ENCODE results near the gene BSN. TPM values are rescaled to one million over a fixed set of nuclear protein-coding genes. Genes with fewer than 3 reads are reported as not detected.

The BSN gene
- total and polyA plus RNA-seq, 2 experiments from 2014 or later, result 0.50 to 5.1 TPM

DNA sequence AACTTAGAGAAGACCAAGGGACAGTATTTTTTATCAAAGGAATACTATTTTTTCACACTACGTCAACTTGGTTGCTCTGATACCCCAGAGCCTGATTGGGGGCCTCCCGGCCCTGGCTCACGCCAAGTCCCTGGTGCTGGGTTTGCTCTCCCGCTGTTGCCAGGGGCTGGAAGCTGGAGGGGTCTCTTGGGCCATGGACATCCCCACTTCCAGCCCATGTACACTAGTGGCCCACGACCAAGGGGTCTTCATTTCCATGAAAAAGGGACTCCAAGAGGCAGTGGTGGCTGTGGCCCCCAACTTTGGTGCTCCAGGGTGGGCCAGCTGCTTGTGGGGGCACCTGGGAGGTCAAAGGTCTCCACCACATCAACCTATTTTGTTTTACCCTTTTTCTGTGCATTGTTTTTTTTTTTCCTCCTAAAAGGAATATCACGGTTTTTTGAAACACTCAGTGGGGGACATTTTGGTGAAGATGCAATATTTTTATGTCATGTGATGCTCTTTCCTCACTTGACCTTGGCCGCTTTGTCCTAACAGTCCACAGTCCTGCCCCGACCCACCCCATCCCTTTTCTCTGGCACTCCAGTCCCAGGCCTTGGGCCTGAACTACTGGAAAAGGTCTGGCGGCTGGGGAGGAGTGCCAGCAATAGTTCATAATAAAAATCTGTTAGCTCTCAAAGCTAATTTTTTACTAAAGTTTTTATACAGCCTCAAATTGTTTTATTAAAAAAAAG, 20.3 kb upstream of the BSN start:
- ATAC-seq, result no peak
- Histone ChIP-seq H3F3A (replicated peaks; ENCODE audit: low read depth) (peaks cover under 1% of the 10 kb centered on the region; the same call in 1 of the 2 replicates), H3K27me3 (ENCODE audit: insufficient read depth) (no peaks in the 10 kb centered on the region), H4K20me1 (replicated peaks; ENCODE audit: insufficient read depth) (peaks cover 6% of the 10 kb centered on the region), H3K4me3 (no peak overlapping the region), H3K79me2 (replicated peaks; ENCODE audit: insufficient read depth) (peaks cover 11% of the 10 kb centered on the region), H3K4me2 (no peak overlapping the region), H3K27ac (ENCODE audit: low read depth) (0 out of 2 replicates have a peak overlapping the region, but pooled peaks have one; percentile 32), H3K4me1 (ENCODE audit: insufficient read depth) (no peaks in the 10 kb centered on the region), H3K36me3 (ENCODE audit: insufficient read depth) (no peaks in the 10 kb centered on the region), H2AFZ (no peak overlapping the region), H3K9me2 (ENCODE audit: insufficient read depth) (no peaks in the 10 kb centered on the region)
- Mint-ChIP-seq H3K4me1 (peaks cover 18% of the 10 kb centered on the region), H3K36me3 (ENCODE audit: low read depth) (peaks cover 43% of the 10 kb centered on the region), H3K27me3 (ENCODE audit: insufficient read depth, low read depth, poor library complexity) (peaks cover 15% of the 10 kb centered on the region), H3K9me3 (no peaks in the 10 kb centered on the region), H3K27ac (no peak overlapping the region), H3K4me3 (no peak overlapping the region)
- TF ChIP-seq, protein P1, sequence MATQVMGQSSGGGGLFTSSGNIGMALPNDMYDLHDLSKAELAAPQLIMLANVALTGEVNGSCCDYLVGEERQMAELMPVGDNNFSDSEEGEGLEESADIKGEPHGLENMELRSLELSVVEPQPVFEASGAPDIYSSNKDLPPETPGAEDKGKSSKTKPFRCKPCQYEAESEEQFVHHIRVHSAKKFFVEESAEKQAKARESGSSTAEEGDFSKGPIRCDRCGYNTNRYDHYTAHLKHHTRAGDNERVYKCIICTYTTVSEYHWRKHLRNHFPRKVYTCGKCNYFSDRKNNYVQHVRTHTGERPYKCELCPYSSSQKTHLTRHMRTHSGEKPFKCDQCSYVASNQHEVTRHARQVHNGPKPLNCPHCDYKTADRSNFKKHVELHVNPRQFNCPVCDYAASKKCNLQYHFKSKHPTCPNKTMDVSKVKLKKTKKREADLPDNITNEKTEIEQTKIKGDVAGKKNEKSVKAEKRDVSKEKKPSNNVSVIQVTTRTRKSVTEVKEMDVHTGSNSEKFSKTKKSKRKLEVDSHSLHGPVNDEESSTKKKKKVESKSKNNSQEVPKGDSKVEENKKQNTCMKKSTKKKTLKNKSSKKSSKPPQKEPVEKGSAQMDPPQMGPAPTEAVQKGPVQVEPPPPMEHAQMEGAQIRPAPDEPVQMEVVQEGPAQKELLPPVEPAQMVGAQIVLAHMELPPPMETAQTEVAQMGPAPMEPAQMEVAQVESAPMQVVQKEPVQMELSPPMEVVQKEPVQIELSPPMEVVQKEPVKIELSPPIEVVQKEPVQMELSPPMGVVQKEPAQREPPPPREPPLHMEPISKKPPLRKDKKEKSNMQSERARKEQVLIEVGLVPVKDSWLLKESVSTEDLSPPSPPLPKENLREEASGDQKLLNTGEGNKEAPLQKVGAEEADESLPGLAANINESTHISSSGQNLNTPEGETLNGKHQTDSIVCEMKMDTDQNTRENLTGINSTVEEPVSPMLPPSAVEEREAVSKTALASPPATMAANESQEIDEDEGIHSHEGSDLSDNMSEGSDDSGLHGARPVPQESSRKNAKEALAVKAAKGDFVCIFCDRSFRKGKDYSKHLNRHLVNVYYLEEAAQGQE (IDR thresholded peaks at IDR 0.05; ENCODE audit: unreplicated experiment), result no peak
- TF ChIP-seq, protein P2, sequence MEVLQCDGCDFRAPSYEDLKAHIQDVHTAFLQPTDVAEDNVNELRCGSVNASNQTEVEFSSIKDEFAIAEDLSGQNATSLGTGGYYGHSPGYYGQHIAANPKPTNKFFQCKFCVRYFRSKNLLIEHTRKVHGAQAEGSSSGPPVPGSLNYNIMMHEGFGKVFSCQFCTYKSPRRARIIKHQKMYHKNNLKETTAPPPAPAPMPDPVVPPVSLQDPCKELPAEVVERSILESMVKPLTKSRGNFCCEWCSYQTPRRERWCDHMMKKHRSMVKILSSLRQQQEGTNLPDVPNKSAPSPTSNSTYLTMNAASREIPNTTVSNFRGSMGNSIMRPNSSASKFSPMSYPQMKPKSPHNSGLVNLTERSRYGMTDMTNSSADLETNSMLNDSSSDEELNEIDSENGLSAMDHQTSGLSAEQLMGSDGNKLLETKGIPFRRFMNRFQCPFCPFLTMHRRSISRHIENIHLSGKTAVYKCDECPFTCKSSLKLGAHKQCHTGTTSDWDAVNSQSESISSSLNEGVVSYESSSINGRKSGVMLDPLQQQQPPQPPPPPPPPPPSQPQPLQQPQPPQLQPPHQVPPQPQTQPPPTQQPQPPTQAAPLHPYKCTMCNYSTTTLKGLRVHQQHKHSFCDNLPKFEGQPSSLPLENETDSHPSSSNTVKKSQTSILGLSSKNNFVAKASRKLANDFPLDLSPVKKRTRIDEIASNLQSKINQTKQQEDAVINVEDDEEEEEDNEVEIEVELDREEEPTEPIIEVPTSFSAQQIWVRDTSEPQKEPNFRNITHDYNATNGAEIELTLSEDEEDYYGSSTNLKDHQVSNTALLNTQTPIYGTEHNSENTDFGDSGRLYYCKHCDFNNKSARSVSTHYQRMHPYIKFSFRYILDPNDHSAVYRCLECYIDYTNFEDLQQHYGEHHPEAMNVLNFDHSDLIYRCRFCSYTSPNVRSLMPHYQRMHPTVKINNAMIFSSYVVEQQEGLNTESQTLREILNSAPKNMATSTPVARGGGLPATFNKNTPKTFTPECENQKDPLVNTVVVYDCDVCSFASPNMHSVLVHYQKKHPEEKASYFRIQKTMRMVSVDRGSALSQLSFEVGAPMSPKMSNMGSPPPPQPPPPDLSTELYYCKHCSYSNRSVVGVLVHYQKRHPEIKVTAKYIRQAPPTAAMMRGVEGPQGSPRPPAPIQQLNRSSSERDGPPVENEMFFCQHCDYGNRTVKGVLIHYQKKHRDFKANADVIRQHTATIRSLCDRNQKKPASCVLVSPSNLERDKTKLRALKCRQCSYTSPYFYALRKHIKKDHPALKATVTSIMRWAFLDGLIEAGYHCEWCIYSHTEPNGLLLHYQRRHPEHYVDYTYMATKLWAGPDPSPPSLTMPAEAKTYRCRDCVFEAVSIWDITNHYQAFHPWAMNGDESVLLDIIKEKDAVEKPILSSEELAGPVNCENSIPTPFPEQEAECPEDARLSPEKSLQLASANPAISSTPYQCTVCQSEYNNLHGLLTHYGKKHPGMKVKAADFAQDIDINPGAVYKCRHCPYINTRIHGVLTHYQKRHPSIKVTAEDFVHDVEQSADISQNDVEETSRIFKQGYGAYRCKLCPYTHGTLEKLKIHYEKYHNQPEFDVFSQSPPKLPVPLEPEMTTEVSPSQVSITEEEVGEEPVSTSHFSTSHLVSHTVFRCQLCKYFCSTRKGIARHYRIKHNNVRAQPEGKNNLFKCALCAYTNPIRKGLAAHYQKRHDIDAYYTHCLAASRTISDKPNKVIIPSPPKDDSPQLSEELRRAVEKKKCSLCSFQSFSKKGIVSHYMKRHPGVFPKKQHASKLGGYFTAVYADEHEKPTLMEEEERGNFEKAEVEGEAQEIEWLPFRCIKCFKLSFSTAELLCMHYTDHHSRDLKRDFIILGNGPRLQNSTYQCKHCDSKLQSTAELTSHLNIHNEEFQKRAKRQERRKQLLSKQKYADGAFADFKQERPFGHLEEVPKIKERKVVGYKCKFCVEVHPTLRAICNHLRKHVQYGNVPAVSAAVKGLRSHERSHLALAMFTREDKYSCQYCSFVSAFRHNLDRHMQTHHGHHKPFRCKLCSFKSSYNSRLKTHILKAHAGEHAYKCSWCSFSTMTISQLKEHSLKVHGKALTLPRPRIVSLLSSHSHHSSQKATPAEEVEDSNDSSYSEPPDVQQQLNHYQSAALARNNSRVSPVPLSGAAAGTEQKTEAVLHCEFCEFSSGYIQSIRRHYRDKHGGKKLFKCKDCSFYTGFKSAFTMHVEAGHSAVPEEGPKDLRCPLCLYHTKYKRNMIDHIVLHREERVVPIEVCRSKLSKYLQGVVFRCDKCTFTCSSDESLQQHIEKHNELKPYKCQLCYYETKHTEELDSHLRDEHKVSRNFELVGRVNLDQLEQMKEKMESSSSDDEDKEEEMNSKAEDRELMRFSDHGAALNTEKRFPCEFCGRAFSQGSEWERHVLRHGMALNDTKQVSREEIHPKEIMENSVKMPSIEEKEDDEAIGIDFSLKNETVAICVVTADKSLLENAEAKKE (CRISPR knock-in tag; IDR thresholded peaks at IDR 0.05), result no peak
- TF ChIP-seq EZH2 (IDR thresholded peaks at IDR 0.05; ENCODE audit: low read depth, unreplicated experiment) (no peak), STAT1 (IDR thresholded peaks at IDR 0.05; ENCODE audit: unreplicated experiment) (no peak), JUNB (IDR thresholded peaks at IDR 0.05; ENCODE audit: unreplicated experiment) (no peak), EZH2phosphoT487 (IDR thresholded peaks at IDR 0.05; ENCODE audit: unreplicated experiment) (no peak), ZNF114 (CRISPR knock-in tag; IDR thresholded peaks at IDR 0.05) (no peak), CREB1 (CRISPR knock-in tag; IDR thresholded peaks at IDR 0.05; ENCODE audit: low read depth) (no peak), NANOG (IDR thresholded peaks at IDR 0.05; ENCODE audit: borderline replicate concordance) (no peak), POLR2AphosphoS5 (IDR thresholded peaks at IDR 0.05; ENCODE audit: low read depth) (no peak), ZNF331 (CRISPR knock-in tag; IDR thresholded peaks at IDR 0.05; ENCODE audit: low read depth) (no peak)
- TF ChIP-seq, protein P3, sequence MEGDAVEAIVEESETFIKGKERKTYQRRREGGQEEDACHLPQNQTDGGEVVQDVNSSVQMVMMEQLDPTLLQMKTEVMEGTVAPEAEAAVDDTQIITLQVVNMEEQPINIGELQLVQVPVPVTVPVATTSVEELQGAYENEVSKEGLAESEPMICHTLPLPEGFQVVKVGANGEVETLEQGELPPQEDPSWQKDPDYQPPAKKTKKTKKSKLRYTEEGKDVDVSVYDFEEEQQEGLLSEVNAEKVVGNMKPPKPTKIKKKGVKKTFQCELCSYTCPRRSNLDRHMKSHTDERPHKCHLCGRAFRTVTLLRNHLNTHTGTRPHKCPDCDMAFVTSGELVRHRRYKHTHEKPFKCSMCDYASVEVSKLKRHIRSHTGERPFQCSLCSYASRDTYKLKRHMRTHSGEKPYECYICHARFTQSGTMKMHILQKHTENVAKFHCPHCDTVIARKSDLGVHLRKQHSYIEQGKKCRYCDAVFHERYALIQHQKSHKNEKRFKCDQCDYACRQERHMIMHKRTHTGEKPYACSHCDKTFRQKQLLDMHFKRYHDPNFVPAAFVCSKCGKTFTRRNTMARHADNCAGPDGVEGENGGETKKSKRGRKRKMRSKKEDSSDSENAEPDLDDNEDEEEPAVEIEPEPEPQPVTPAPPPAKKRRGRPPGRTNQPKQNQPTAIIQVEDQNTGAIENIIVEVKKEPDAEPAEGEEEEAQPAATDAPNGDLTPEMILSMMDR (conservative IDR thresholded peaks at IDR 0.05; ENCODE audit: low read depth in 2 of 2), result no peak
- no peak for DNase-seq (ENCODE audit: low spot score)
